CD4-positive, alpha-beta T cell (primary cell): ENCODE results near the gene GLIS1. TPM values are rescaled to one million over a fixed set of nuclear protein-coding genes. Genes with fewer than 3 reads are reported as not detected.

Experiments used
- ATAC-seq: fragments of 200-7000 bp; cut with Tn5 transposase; one replicate; pipeline ENCODE4 v1.10.0; 2022; ENCODE audit warnings: mild to moderate bottlenecking; ENCODE audit not compliant: poor library complexity
- CTCF ChIA-PET: fragments of 350-600 bp; sonication (Branson Sonifier 250); formaldehyde crosslinking; loops from one replicate; lab custom pipeline; 2021; ENCODE audit warnings: antibody characterized with exemption, inconsistent platforms; lab: Charles Lee
- POLR2A ChIA-PET: fragments of 350-600 bp; sonication (Branson Sonifier 250); formaldehyde crosslinking; loops from one replicate; lab custom pipeline; 2021; ENCODE audit warnings: antibody characterized with exemption, inconsistent platforms; lab: Charles Lee
- DNase-seq, 14 experiments: peaks; one replicate each; pipeline ENCODE4 v3.0.0-alpha.2; 2013 to 2020; ENCODE audit warnings: mixed read lengths in 2 of 14
- H3K27ac ChIP-seq, 2 donors: one replicate each; pipeline versions ENCODE4 v1.5.1 to v1.7.0; 2013; ENCODE audit warnings: low read length in 2 of 2, low read depth in 1 of 2, mild to moderate bottlenecking in 1 of 2
- H3K27me3 ChIP-seq, 2 experiments: 1 replicate in 1 of 2; 2 replicates in 1 of 2; pipeline versions ENCODE4 v1.6.1 to v1.7.0; 2013; ENCODE audit warnings: low read length in 2 of 2, control low read depth in 1 of 2, mild to moderate bottlenecking in 1 of 2, moderate library complexity in 1 of 2; ENCODE audit not compliant: insufficient read depth in 2 of 2, control insufficient read depth in 1 of 2
- H3K36me3 ChIP-seq: one replicate; pipeline ENCODE4 v1.6.1; 2013; ENCODE audit warnings: low read length, control low read depth; ENCODE audit not compliant: insufficient read depth
- H3K4me1 ChIP-seq: one replicate; pipeline ENCODE4 v1.6.1; 2013; ENCODE audit warnings: low read length, control low read depth; ENCODE audit not compliant: insufficient read depth
- H3K4me3 ChIP-seq: one replicate; pipeline ENCODE4 v1.5.1; 2013; ENCODE audit warnings: mild to moderate bottlenecking, low read length, moderate library complexity
- H3K9me3 ChIP-seq, 2 experiments: 1 replicate in 1 of 2; 2 replicates in 1 of 2; pipeline versions ENCODE4 v1.6.1 to v1.7.0; 2013; ENCODE audit warnings: low read length in 2 of 2, mild to moderate bottlenecking in 2 of 2, control low read depth in 1 of 2, moderate library complexity in 1 of 2; ENCODE audit not compliant: control insufficient read depth in 1 of 2, insufficient read depth in 1 of 2
- H3K27ac Mint-ChIP-seq: one replicate; pipeline ENCODE4 v1.8.0; 2020; ENCODE audit warnings: mixed read lengths
- H3K27me3 Mint-ChIP-seq: one replicate; pipeline ENCODE4 v1.8.0; 2021; ENCODE audit warnings: mixed read lengths
- H3K36me3 Mint-ChIP-seq: one replicate; pipeline ENCODE4 v1.8.0; 2021; ENCODE audit warnings: low read depth, mixed read lengths
- H3K4me1 Mint-ChIP-seq: one replicate; pipeline ENCODE4 v1.8.0; 2021; ENCODE audit warnings: low read depth, mixed read lengths
- H3K4me3 Mint-ChIP-seq: one replicate; pipeline ENCODE4 v1.8.0; 2020; ENCODE audit warnings: mild to moderate bottlenecking, mixed read lengths
- H3K9me3 Mint-ChIP-seq: one replicate; pipeline ENCODE4 v1.8.0; 2020; ENCODE audit warnings: mixed read lengths
- intact Hi-C, 2 experiments: fragments of 100-400 bp; cut with DNase I in 1 of 2; cut with micrococcal nuclease in 1 of 2; formaldehyde crosslinking; loops; one replicate each; pipeline versions ENCODE4 v1.15.1 to v1.9.0; 2023 to 2025; cut with DNase I, micrococcal nuclease
- total RNA-seq, 174 experiments: library from RNA in 2 of 174; stranded (reverse) in 2 of 174; gene quantifications; one replicate each; pipeline ENCODE4 v1.2.3 and lab custom pipeline; 2021 to 2026
- TF ChIP-seq, protein P1 (sequence below): fragments of 200-600 bp; IDR thresholded peaks from one replicate; pipeline ENCODE4 v1.8.0; 2022; ENCODE audit warnings: antibody characterized with exemption, mild to moderate bottlenecking

GLIS1 gene
- total RNA-seq, 2 experiments from 2014 or later = not detected

DNA sequence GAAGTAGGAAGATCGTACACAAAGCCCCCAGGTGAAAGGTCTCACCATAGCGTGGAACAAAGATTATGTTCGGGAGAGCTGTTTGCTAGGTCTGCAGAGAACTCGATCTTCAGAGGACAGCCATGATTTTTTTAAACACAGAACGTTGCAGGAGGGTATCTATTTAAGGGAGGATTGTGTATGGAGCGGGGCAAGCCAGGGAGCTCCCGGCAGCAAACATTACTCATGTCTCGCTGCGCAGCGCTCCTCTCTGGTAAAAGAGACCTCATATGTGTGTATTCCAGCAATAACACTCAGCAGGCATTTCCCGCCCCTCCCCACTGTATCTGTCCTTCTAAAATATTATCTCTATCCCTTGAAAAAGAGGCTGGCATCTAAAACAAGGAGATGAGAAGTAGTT is 2.7 kb downstream of the GLIS1 start:
- TF ChIP-seq, protein P1, sequence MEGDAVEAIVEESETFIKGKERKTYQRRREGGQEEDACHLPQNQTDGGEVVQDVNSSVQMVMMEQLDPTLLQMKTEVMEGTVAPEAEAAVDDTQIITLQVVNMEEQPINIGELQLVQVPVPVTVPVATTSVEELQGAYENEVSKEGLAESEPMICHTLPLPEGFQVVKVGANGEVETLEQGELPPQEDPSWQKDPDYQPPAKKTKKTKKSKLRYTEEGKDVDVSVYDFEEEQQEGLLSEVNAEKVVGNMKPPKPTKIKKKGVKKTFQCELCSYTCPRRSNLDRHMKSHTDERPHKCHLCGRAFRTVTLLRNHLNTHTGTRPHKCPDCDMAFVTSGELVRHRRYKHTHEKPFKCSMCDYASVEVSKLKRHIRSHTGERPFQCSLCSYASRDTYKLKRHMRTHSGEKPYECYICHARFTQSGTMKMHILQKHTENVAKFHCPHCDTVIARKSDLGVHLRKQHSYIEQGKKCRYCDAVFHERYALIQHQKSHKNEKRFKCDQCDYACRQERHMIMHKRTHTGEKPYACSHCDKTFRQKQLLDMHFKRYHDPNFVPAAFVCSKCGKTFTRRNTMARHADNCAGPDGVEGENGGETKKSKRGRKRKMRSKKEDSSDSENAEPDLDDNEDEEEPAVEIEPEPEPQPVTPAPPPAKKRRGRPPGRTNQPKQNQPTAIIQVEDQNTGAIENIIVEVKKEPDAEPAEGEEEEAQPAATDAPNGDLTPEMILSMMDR = no peak
- DNase-seq (no peak), ATAC-seq (no peak)
- H3K36me3 Mint-ChIP-seq = no peaks in the 10 kb centered on the region
- Histone ChIP-seq H3K4me1 (peaks cover 17% of the 10 kb centered on the region), H3K4me3 (no peak overlapping the region), H3K36me3 (no peaks in the 10 kb centered on the region), H3K9me3 (peaks cover 0 to 3% of the 10 kb centered on the region in 2 experiments), H3K27me3 (peaks cover 34 to 46% of the 10 kb centered on the region in 2 experiments), H3K27ac (no peak overlapping the region)
- peaks cover 57% of the 10 kb centered on the region for H3K27me3 Mint-ChIP-seq
- H3K9me3 Mint-ChIP-seq = no peaks in the 10 kb centered on the region
- ChIA-PET CTCF (no interaction called here), POLR2A (no interaction called here)
- H3K27ac Mint-ChIP-seq = no peak overlapping the region
- H3K4me1 Mint-ChIP-seq = peaks cover 5% of the 10 kb centered on the region
- intact Hi-C loops = no loop called here
- no peak overlapping the region for H3K4me3 Mint-ChIP-seq

DNA sequence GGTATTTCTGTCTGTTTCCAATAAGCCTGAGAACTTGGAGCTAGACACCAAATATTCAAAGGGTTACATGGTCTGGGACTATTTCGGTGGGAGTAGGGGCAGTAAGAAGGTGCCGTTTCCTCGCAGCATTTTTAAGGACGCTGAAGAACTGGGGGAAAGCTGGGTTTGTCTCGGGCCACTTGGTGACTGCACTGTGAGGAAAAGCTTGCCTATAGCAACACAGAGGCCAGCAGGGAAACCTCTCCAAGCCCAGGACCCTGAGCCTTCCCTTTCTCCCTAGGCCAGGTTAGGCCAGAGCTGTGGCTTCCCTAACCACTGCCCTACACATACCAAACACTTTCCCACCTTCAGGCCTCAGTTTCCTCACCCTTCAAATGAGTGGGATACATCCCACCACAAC is 3.3 kb downstream of the GLIS1 start:
- peaks cover 5% of the 10 kb centered on the region for H3K4me1 Mint-ChIP-seq
- H3K36me3 Mint-ChIP-seq = no peaks in the 10 kb centered on the region
- Histone ChIP-seq H3K27me3 (peaks cover 34 to 43% of the 10 kb centered on the region in 2 experiments), H3K27ac (no peak overlapping the region), H3K4me3 (no peak overlapping the region), H3K9me3 (peaks cover 0 to 3% of the 10 kb centered on the region in 2 experiments), H3K4me1 (peaks cover 17% of the 10 kb centered on the region), H3K36me3 (no peaks in the 10 kb centered on the region)
- no peak overlapping the region for H3K4me3 Mint-ChIP-seq
- TF ChIP-seq, protein P1 = no peak
- H3K27me3 Mint-ChIP-seq = peaks cover 53% of the 10 kb centered on the region
- no peaks in the 10 kb centered on the region for H3K9me3 Mint-ChIP-seq
- POLR2A ChIA-PET = no interaction called here
- CTCF ChIA-PET = no interaction called here
- no peak overlapping the region for H3K27ac Mint-ChIP-seq
- intact Hi-C loops = no loop called here
- no peak for DNase-seq
- ATAC-seq = no peak

DNA sequence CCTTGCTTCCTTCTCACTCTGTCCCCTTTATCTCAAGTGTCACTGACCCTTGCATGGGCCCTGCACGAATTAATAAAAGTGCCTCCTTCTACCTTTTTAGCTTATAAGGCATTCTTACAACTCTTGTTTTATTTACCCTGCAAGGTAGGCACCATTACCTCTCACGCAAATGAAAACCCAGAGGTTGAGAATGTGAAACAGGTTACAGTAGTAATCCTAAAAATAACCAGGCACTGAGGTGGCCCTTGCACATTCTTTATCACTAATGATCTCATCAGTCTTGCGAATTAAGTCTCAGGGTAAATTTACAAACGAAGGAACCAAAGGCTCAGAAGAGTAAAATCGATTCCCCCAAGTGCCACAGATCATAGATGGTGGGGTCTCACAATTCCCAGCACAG is 3.7 kb downstream of the GLIS1 start:
- no peak overlapping the region for H3K27ac Mint-ChIP-seq
- H3K4me1 Mint-ChIP-seq = peaks cover 5% of the 10 kb centered on the region
- peaks cover 17% of the 10 kb centered on the region for H3K4me1 ChIP-seq
- peaks cover 30 to 43% of the 10 kb centered on the region in 2 experiments for H3K27me3 ChIP-seq
- peaks cover 49% of the 10 kb centered on the region for H3K27me3 Mint-ChIP-seq
- TF ChIP-seq, protein P1 = no peak
- H3K4me3 Mint-ChIP-seq = no peak overlapping the region
- DNase-seq = no peak
- H3K36me3 Mint-ChIP-seq = no peaks in the 10 kb centered on the region
- ChIA-PET POLR2A (no interaction called here), CTCF (no interaction called here)
- H3K9me3 ChIP-seq = peaks cover 0 to 3% of the 10 kb centered on the region in 2 experiments
- no peaks in the 10 kb centered on the region for H3K36me3 ChIP-seq
- no peak for ATAC-seq
- no peak overlapping the region for H3K4me3 ChIP-seq
- no peak overlapping the region for H3K27ac ChIP-seq
- intact Hi-C loops = no loop called here
- no peaks in the 10 kb centered on the region for H3K9me3 Mint-ChIP-seq
